B cell (primary cell): ENCODE data around the gene BRD3. TPM values are rescaled to one million over a fixed set of nuclear protein-coding genes. Genes with fewer than 3 reads are reported as not detected.

Experiments used
- ATAC-seq: fragments of 200-7000 bp; cut with Tn5 transposase; one replicate; pipeline ENCODE4 v1.10.0; 2021; ENCODE audit warnings: low read depth, mild to moderate bottlenecking, moderate number of reproducible peaks, moderate library complexity
- CTCF ChIA-PET: fragments of 350-600 bp; sonication (Branson Sonifier 250); formaldehyde crosslinking; loops from one replicate; lab custom pipeline; 2021; ENCODE audit warnings: antibody characterized with exemption, inconsistent platforms; lab: Charles Lee
- POLR2A ChIA-PET: fragments of 350-600 bp; sonication (Branson Sonifier 250); formaldehyde crosslinking; loops from one replicate; lab custom pipeline; 2021; ENCODE audit warnings: antibody characterized with exemption; lab: Charles Lee
- DNase-seq: peaks from one replicate; pipeline ENCODE4 v3.0.0; 2013
- H2AFZ ChIP-seq: 2 replicates; pipeline ENCODE4 v1.6.1; 2012; ENCODE audit warnings: mild to moderate bottlenecking, low read depth, low read length; ENCODE audit not compliant: insufficient read depth, poor library complexity, severe bottlenecking
- H3K27ac ChIP-seq, 2 donors: 1 replicate in 1 of 2; 2 replicates in 1 of 2; pipeline ENCODE4 v1.5.1; 2012 to 2013; ENCODE audit warnings: low read length in 2 of 2, mild to moderate bottlenecking in 2 of 2, moderate library complexity in 1 of 2
- H3K27me3 ChIP-seq, 4 experiments: fragments of 200-600 bp in 1 of 4; sonication (generic) in 1 of 4; replicated peaks in 1 of 4; 1 replicate in 2 of 4; 2 replicates in 2 of 4; pipeline versions ENCODE4 v1.6.1 to v1.7.0; 2013 to 2016; ENCODE audit warnings: low read length in 3 of 4, mild to moderate bottlenecking in 2 of 4, mixed read lengths in 1 of 4, moderate library complexity in 1 of 4; ENCODE audit not compliant: insufficient read depth in 4 of 4, control insufficient read depth in 3 of 4; ENCODE audit errors: control extremely low read depth in 1 of 4
- H3K36me3 ChIP-seq, 2 experiments: replicated peaks in 1 of 2; 1 replicate in 1 of 2; 2 replicates in 1 of 2; pipeline versions ENCODE4 v1.6.1 to v1.7.1; 2013; ENCODE audit warnings: low read length in 1 of 2; ENCODE audit not compliant: insufficient read depth in 2 of 2, control insufficient read depth in 1 of 2; ENCODE audit errors: control extremely low read depth in 1 of 2, extremely low read depth in 1 of 2
- H3K4me1 ChIP-seq, 2 donors: fragments of 200-600 bp in 1 of 2; sonication (generic) in 1 of 2; 1 replicate in 1 of 2; 2 replicates in 1 of 2; pipeline versions ENCODE4 v1.5.1 to v1.6.1; 2013 to 2017; ENCODE audit warnings: low read length in 2 of 2; ENCODE audit not compliant: control insufficient read depth in 2 of 2, insufficient read depth in 2 of 2
- H3K4me2 ChIP-seq: replicated peaks from 2 replicates; pipeline ENCODE3; 2012; ENCODE audit warnings: mild to moderate bottlenecking, low read depth, low read length; ENCODE audit not compliant: poor library complexity, severe bottlenecking
- H3K4me3 ChIP-seq, 5 experiments: fragments of 200-600 bp in 1 of 5; sonication (generic) in 1 of 5; 1 replicate in 3 of 5; 2 replicates in 2 of 5; pipeline versions ENCODE4 v1.5.1 to v1.7.0; 2011 to 2016; ENCODE audit warnings: low read length in 4 of 5, mild to moderate bottlenecking in 4 of 5, low read depth in 2 of 5, control low read depth in 1 of 5, moderate library complexity in 1 of 5; ENCODE audit not compliant: insufficient read depth in 1 of 5; ENCODE audit errors: control extremely low read depth in 1 of 5, extremely low read depth in 1 of 5
- H3K79me2 ChIP-seq: fragments of 200-600 bp; sonication (generic); one replicate; pipeline ENCODE4 v1.6.0; 2016; ENCODE audit warnings: low read length; ENCODE audit not compliant: control insufficient read depth, insufficient read depth
- H3K9ac ChIP-seq: fragments of 200-600 bp; sonication (generic); 2 replicates; pipeline ENCODE4 v1.6.1; 2017; ENCODE audit warnings: mild to moderate bottlenecking, low read length, moderate library complexity
- H3K9me3 ChIP-seq, 3 donors: one replicate each; pipeline versions ENCODE4 v1.6.1 to v1.7.1; 2013; ENCODE audit warnings: low read length in 2 of 3; ENCODE audit not compliant: control insufficient read depth in 2 of 3, insufficient read depth in 1 of 3; ENCODE audit errors: control extremely low read depth in 1 of 3
- H4K20me1 ChIP-seq: 2 replicates; pipeline ENCODE4 v1.6.0; 2012; ENCODE audit warnings: mild to moderate bottlenecking, low read length; ENCODE audit not compliant: insufficient read depth, control insufficient read depth, poor library complexity, severe bottlenecking
- H3K27ac Mint-ChIP-seq: one replicate; pipeline ENCODE4 v1.8.0; 2021; ENCODE audit warnings: mixed read lengths
- H3K27me3 Mint-ChIP-seq: one replicate; pipeline ENCODE4 v1.8.0; 2021; ENCODE audit warnings: mixed read lengths
- H3K4me1 Mint-ChIP-seq: one replicate; pipeline ENCODE4 v1.8.0; 2021; ENCODE audit warnings: mixed read lengths
- H3K4me3 Mint-ChIP-seq: one replicate; pipeline ENCODE4 v1.8.0; 2021; ENCODE audit warnings: mixed read lengths
- H3K9me3 Mint-ChIP-seq: one replicate; pipeline ENCODE4 v1.8.0; 2022; ENCODE audit warnings: mixed read lengths; ENCODE audit not compliant: insufficient read depth
- CTCF ChIP-seq: fragments of 200-600 bp; IDR thresholded peaks from one replicate; pipeline ENCODE4 v1.8.0; 2022; ENCODE audit warnings: antibody characterized with exemption, mild to moderate bottlenecking
- EZH2 ChIP-seq: IDR thresholded peaks from 2 replicates; pipeline ENCODE4 v1.6.1; 2012; ENCODE audit warnings: borderline replicate concordance, low read depth, mild to moderate bottlenecking, moderate library complexity, low read length; ENCODE audit not compliant: insufficient read depth, poor library complexity, severe bottlenecking
- WGBS: methylation state at CpG from one replicate; pipeline ENCODE4 v1.1.5; 2013; ENCODE audit warnings: missing lambda C conversion rate; ENCODE audit not compliant: insufficient coverage; 5-methylcytosine and 5-hydroxymethylcytosine counted together
- intact Hi-C: fragments of 100-400 bp; cut with micrococcal nuclease; formaldehyde crosslinking; loops from one replicate; pipeline ENCODE4 v1.10.0; 2022
- polyA plus RNA-seq: library from polyadenylated mRNA; depleted of rRNA; stranded (reverse); fragments of >200 nt; gene quantifications from 2 replicates; pipeline ENCODE4 v1.2.3, GENCODE V29; 2012
- total RNA-seq, 2 donors: library from RNA; stranded (reverse); fragments of 120-200 nt in 1 of 2; gene quantifications; 1 replicate in 1 of 2; 2 replicates in 1 of 2; pipeline versions ENCODE4 v1.2.3 to v1.2.4, GENCODE V29; 2013 to 2022

The BRD3 gene
- total and polyA plus RNA-seq, 2 donors (not counting 1 experiment from before 2014, with no cell fraction given) = 8.9 to 38.0 TPM

- ATAC-seq (no peak), DNase-seq (no peak)
- ChIA-PET POLR2A (no interaction called here), CTCF (interaction anchor here (0.9 kb wide), 1 partner anchor 523 kb away, joined by 3 read pairs; no protein-coding TSS in a partner anchor)
- no peak overlapping the region for H2AFZ ChIP-seq
- H3K9ac ChIP-seq = no peak overlapping the region
- H3K4me2 ChIP-seq = no peak overlapping the region
- Mint-ChIP-seq H3K27ac (no peak overlapping the region), H3K9me3 (no peaks in the 10 kb centered on the region), H3K4me1 (no peaks in the 10 kb centered on the region), H3K4me3 (no peak overlapping the region), H3K27me3 (peaks cover 10% of the 10 kb centered on the region)
- no peaks in the 10 kb centered on the region for H3K9me3 ChIP-seq
- H3K79me2 ChIP-seq = no peaks in the 10 kb centered on the region
- WGBS = 83% methylated on average over 1 of the region's 6 CpGs
- intact Hi-C loops = no loop called here
- H4K20me1 ChIP-seq = no peaks in the 10 kb centered on the region
- H3K4me1 ChIP-seq = no peaks in the 10 kb centered on the region
- no peak overlapping the region for H3K4me3 ChIP-seq
- no peak overlapping the region for H3K27ac ChIP-seq
- H3K27me3 ChIP-seq = peaks cover 0 to 3% (median 0%) of the 10 kb centered on the region in 4 experiments
- no peak for TF ChIP-seq CTCF
- TF ChIP-seq EZH2 = no peak
- H3K36me3 ChIP-seq = no peaks in the 10 kb centered on the region
Measured at GRCh38 chr9:134112561-134112960, 44.7 kb upstream of the BRD3 start.

GRCh38 chr9:134111064-134111463, 43.2 kb upstream of the BRD3 start:
- H3K4me2 ChIP-seq = no peak overlapping the region
- H3K4me1 ChIP-seq = no peaks in the 10 kb centered on the region
- Mint-ChIP-seq H3K4me3 (no peak overlapping the region), H3K4me1 (no peaks in the 10 kb centered on the region), H3K27ac (no peak overlapping the region), H3K27me3 (peaks cover 16% of the 10 kb centered on the region), H3K9me3 (no peaks in the 10 kb centered on the region)
- ATAC-seq = no peak
- ChIA-PET POLR2A (no interaction called here), CTCF (no interaction called here)
- peaks cover 0 to 3% (median 0%) of the 10 kb centered on the region in 4 experiments for H3K27me3 ChIP-seq
- no peaks in the 10 kb centered on the region for H3K9me3 ChIP-seq
- H3K4me3 ChIP-seq = no peak overlapping the region
- no peak for DNase-seq
- TF ChIP-seq CTCF (no peak), EZH2 (no peak)
- no peaks in the 10 kb centered on the region for H3K79me2 ChIP-seq
- no peaks in the 10 kb centered on the region for H3K36me3 ChIP-seq
- 71% methylated on average over 9 of the region's 9 CpGs for WGBS
- no peak overlapping the region for H3K27ac ChIP-seq
- H2AFZ ChIP-seq = no peak overlapping the region
- H4K20me1 ChIP-seq = no peaks in the 10 kb centered on the region
- no peak overlapping the region for H3K9ac ChIP-seq
- intact Hi-C loops = no loop called here
